ENCODE data around the gene KRABD2.
"Not testable (repeated sequence)": the region's sequence is repeated elsewhere in the genome, so short reads cannot be mapped to it uniquely, and the experiment has no call there.

Gene KRABD2

GRCh38 chr17:8376271-8377067 is at the start of gene KRABD2:
TSS of gene KRABD2 (minus strand) at chr17:8376704.
- peak; percentile 77 to 88 for DNase-seq (ENCODE audit: low read depth in 2 of 2)

- DNase-seq (ENCODE audit: low read depth in 2 of 2), result no peak
These were observed 45.1 kb upstream of the KRABD2 start for GRCh38 chr17:8421571-8421970.

- no peak for DNase-seq (ENCODE audit: low read depth in 2 of 2)
These were observed 43.8 kb upstream of the KRABD2 start for GRCh38 chr17:8420041-8420934.

- no peak for DNase-seq (ENCODE audit: low read depth in 2 of 2)
These were observed 42.8 kb upstream of the KRABD2 start for GRCh38 chr17:8419305-8419704.

GRCh38 chr17:8418471-8418870 is 42.0 kb upstream of the KRABD2 start:
- DNase-seq (ENCODE audit: low read depth in 2 of 2), result no peak

- no peak for DNase-seq (ENCODE audit: low read depth in 2 of 2)
These were observed 41.3 kb upstream of the KRABD2 start for GRCh38 chr17:8417806-8418205.

GRCh38 chr17:8413938-8414337 is 37.4 kb upstream of the KRABD2 start:
- DNase-seq (ENCODE audit: low read depth in 2 of 2), result no peak

GRCh38 chr17:8413328-8413727 is 36.8 kb upstream of the KRABD2 start:
- DNase-seq (ENCODE audit: low read depth in 2 of 2), result no peak

- DNase-seq (ENCODE audit: low read depth in 2 of 2), result no peak
These were observed 35.6 kb upstream of the KRABD2 start for GRCh38 chr17:8412089-8412488.

GRCh38 chr17:8410883-8411238 is 34.4 kb upstream of the KRABD2 start:
- DNase-seq (ENCODE audit: low read depth in 2 of 2), result no peak

- DNase-seq (ENCODE audit: low read depth in 2 of 2), result peak; percentile 46 to 53
These were observed 33.7 kb upstream of the KRABD2 start for GRCh38 chr17:8409966-8410882.

- no peak for DNase-seq (ENCODE audit: low read depth in 2 of 2)
These were observed 31.9 kb upstream of the KRABD2 start for GRCh38 chr17:8408371-8408770.

- no peak for DNase-seq (ENCODE audit: low read depth in 2 of 2)
These were observed 29.7 kb upstream of the KRABD2 start for GRCh38 chr17:8406174-8406573.

- no peak for DNase-seq (ENCODE audit: low read depth in 2 of 2)
These were observed 29.1 kb upstream of the KRABD2 start for GRCh38 chr17:8405499-8406016.

- DNase-seq (ENCODE audit: low read depth in 2 of 2), result no peak
These were observed 26.5 kb upstream of the KRABD2 start for GRCh38 chr17:8402921-8403536.

GRCh38 chr17:8401107-8401506 is 24.6 kb upstream of the KRABD2 start:
- no peak for DNase-seq (ENCODE audit: low read depth in 2 of 2)

- DNase-seq (ENCODE audit: low read depth in 2 of 2), result no peak
These were observed 22.5 kb upstream of the KRABD2 start for GRCh38 chr17:8398980-8399379.

- no peak for DNase-seq (ENCODE audit: low read depth in 2 of 2)
These were observed 21.1 kb upstream of the KRABD2 start, which contains the start of gene RNF222 for GRCh38 chr17:8397636-8398035. TSS of gene RNF222 (minus strand) at chr17:8397827. CDS start at chr17:8393461, 4,366 bp downstream.

GRCh38 chr17:8394497-8394896 is 18.0 kb upstream of the KRABD2 start:
- not testable (repeated sequence) for DNase-seq (ENCODE audit: low read depth in 2 of 2)

GRCh38 chr17:8393470-8394231 is 17.1 kb upstream of the KRABD2 start:
- no peak for DNase-seq (ENCODE audit: low read depth in 2 of 2)

Data from stimulated activated CD8-positive, alpha-beta memory T cell treated with anti-CD3 and anti-CD28 coated beads, Interleukin-7, amount 100 ng/mL, for 4 hours (primary cell).